PC-9 (cell line): ENCODE results near the gene ATG16L1. TPM values are rescaled to one million over a fixed set of nuclear protein-coding genes. Genes with fewer than 3 reads are reported as not detected.

ENCODE experiments used
- BruUV-seq: library from RNA; stranded (reverse); fragments of 400-500 nt; replicated peaks from 2 replicates; lab custom pipeline; 2021; lab: Mats Ljungman, UMichigan
- CTCF ChIA-PET: fragments of 300-600 bp; sonication (Branson Sonifier 250); formaldehyde crosslinking; loops from one replicate; lab custom pipeline; 2022; ENCODE audit warnings: antibody characterized with exemption; lab: Charles Lee
- POLR2A ChIA-PET: fragments of 300-600 bp; sonication (Branson Sonifier 250); formaldehyde crosslinking; loops from one replicate; lab custom pipeline; 2022; ENCODE audit warnings: antibody characterized with exemption; ENCODE audit not compliant: unreplicated experiment; lab: Charles Lee
- DNase-seq, 2 experiments: peaks; one replicate each; pipeline versions ENCODE4 v3.0.0 to v3.0.0-alpha.2; 2015 to 2022; ENCODE audit warnings: mixed read lengths in 1 of 2
- H2AFZ ChIP-seq: fragments of 200-600 bp; sonication (generic); 2 replicates; pipeline ENCODE4 v1.8.1; 2017; ENCODE audit warnings: antibody characterized with exemption
- H3F3A ChIP-seq: fragments of 200-600 bp; sonication (generic); 2 replicates; pipeline ENCODE4 v1.8.1; 2017; ENCODE audit warnings: antibody characterized with exemption, mild to moderate bottlenecking, low read depth; ENCODE audit not compliant: insufficient read depth
- H3K27ac ChIP-seq: fragments of 200-600 bp; sonication (generic); 2 replicates; pipeline ENCODE4 v1.6.1; 2016; ENCODE audit warnings: mixed run types
- H3K27me3 ChIP-seq: fragments of 200-600 bp; sonication (generic); 2 replicates; pipeline ENCODE4 v1.6.1; 2016; ENCODE audit warnings: low read depth, mixed run types; ENCODE audit not compliant: insufficient read depth
- H3K36me3 ChIP-seq: fragments of 200-600 bp; sonication (generic); 2 replicates; pipeline ENCODE4 v1.6.1; 2016; ENCODE audit warnings: low read depth, mixed run types
- H3K4me1 ChIP-seq: fragments of 200-600 bp; sonication (generic); replicated peaks from 2 replicates; pipeline ENCODE4 v1.6.1; 2016; ENCODE audit warnings: mixed run types; ENCODE audit not compliant: insufficient read depth
- H3K4me2 ChIP-seq: fragments of 200-600 bp; sonication (generic); 2 replicates; pipeline ENCODE4 v1.6.1; 2017; ENCODE audit warnings: mixed run types
- H3K4me3 ChIP-seq: fragments of 200-600 bp; sonication (generic); 2 replicates; pipeline ENCODE4 v1.6.1; 2016; ENCODE audit warnings: mixed run types
- H3K79me2 ChIP-seq: fragments of 200-600 bp; sonication (generic); 2 replicates; pipeline ENCODE4 v1.6.1; 2017; ENCODE audit warnings: low read depth, mixed run types
- H3K9me2 ChIP-seq: fragments of 200-600 bp; sonication (generic); 2 replicates; pipeline ENCODE4 v1.8.1; 2017; ENCODE audit warnings: mild to moderate bottlenecking; ENCODE audit not compliant: insufficient read depth
- H3K9me3 ChIP-seq: fragments of 200-600 bp; sonication (generic); 2 replicates; pipeline ENCODE4 v1.8.1; 2016; ENCODE audit warnings: low read depth; ENCODE audit not compliant: insufficient read depth
- H4K20me1 ChIP-seq: fragments of 200-600 bp; sonication (generic); 2 replicates; pipeline ENCODE4 v1.8.1; 2017; ENCODE audit not compliant: insufficient read depth
- CTCF ChIP-seq: fragments of 200-600 bp; sonication (generic); conservative IDR thresholded peaks from 2 replicates; pipeline ENCODE4 v1.6.1; 2017; ENCODE audit warnings: mixed run types, antibody characterized with exemption, mild to moderate bottlenecking, moderate library complexity
- EZH2 ChIP-seq: fragments of 200-600 bp; sonication (generic); IDR thresholded peaks from 2 replicates; pipeline ENCODE4 v1.8.0; 2017; ENCODE audit warnings: antibody characterized with exemption, low read depth
- intact Hi-C: fragments of 100-400 bp; cut with micrococcal nuclease; formaldehyde crosslinking; loops from one replicate; pipeline ENCODE4 v1.10.0; 2022; ENCODE audit not compliant: unreplicated experiment
- total RNA-seq: library from RNA; stranded (reverse); gene quantifications from 2 replicates; pipeline ENCODE4 v1.2.3, GENCODE V29; 2021

The ATG16L1 gene
- total RNA-seq, 1 experiment from 2014 or later = 55.7 TPM

GRCh38 chr2:233320470-233320869 lies 69.0 kb downstream of the ATG16L1 start:
- intact Hi-C loops = no loop called here
- H3K4me2 ChIP-seq = no peak overlapping the region
- ChIA-PET POLR2A (no interaction called here), CTCF (no interaction called here)
- H3K79me2 ChIP-seq = no peaks in the 10 kb centered on the region
- H3F3A ChIP-seq = no peaks in the 10 kb centered on the region
- no peaks in the 10 kb centered on the region for H3K4me1 ChIP-seq
- no peaks in the 10 kb centered on the region for H3K36me3 ChIP-seq
- no TSS peak for BruUV-seq
- peaks cover 11% of the 10 kb centered on the region; the same call in 1 of the 2 replicates for H3K27me3 ChIP-seq
- H3K9me2 ChIP-seq = no peaks in the 10 kb centered on the region
- TF ChIP-seq CTCF (no peak), EZH2 (no peak)
- no peak overlapping the region for H3K4me3 ChIP-seq
- no peaks in the 10 kb centered on the region for H3K9me3 ChIP-seq
- H3K27ac ChIP-seq = no peak overlapping the region
- no peak overlapping the region for H2AFZ ChIP-seq
- DNase-seq = no peak
- H4K20me1 ChIP-seq = no peaks in the 10 kb centered on the region

GRCh38 chr2:233321166-233321565 lies 69.7 kb downstream of the ATG16L1 start:
- no peaks in the 10 kb centered on the region for H3K9me2 ChIP-seq
- ChIA-PET POLR2A (no interaction called here), CTCF (no interaction called here)
- no peak for DNase-seq
- BruUV-seq = no TSS peak
- no peaks in the 10 kb centered on the region for H4K20me1 ChIP-seq
- no peaks in the 10 kb centered on the region for H3F3A ChIP-seq
- H3K27ac ChIP-seq = no peak overlapping the region
- H3K4me3 ChIP-seq = no peak overlapping the region
- no peaks in the 10 kb centered on the region for H3K79me2 ChIP-seq
- H3K36me3 ChIP-seq = no peaks in the 10 kb centered on the region
- intact Hi-C loops = no loop called here
- H2AFZ ChIP-seq = no peak overlapping the region
- no peaks in the 10 kb centered on the region for H3K4me1 ChIP-seq
- peaks cover 11% of the 10 kb centered on the region; the same call in 1 of the 2 replicates for H3K27me3 ChIP-seq
- TF ChIP-seq EZH2 (no peak), CTCF (no peak)
- no peaks in the 10 kb centered on the region for H3K9me3 ChIP-seq
- H3K4me2 ChIP-seq = no peak overlapping the region

- Histone ChIP-seq H4K20me1 (no peaks in the 10 kb centered on the region), H2AFZ (no peak overlapping the region), H3K4me3 (no peak overlapping the region), H3K27me3 (peaks cover 11% of the 10 kb centered on the region; the same call in 1 of the 2 replicates), H3F3A (no peaks in the 10 kb centered on the region), H3K79me2 (no peaks in the 10 kb centered on the region), H3K4me2 (no peak overlapping the region), H3K9me2 (no peaks in the 10 kb centered on the region), H3K9me3 (no peaks in the 10 kb centered on the region), H3K27ac (no peak overlapping the region), H3K36me3 (no peaks in the 10 kb centered on the region), H3K4me1 (no peaks in the 10 kb centered on the region)
- no TSS peak for BruUV-seq
- TF ChIP-seq EZH2 (no peak), CTCF (no peak)
- ChIA-PET CTCF (no interaction called here), POLR2A (no interaction called here)
- intact Hi-C loops = no loop called here
- no peak for DNase-seq
Observed at GRCh38 chr2:233323851-233324250, 72.4 kb downstream of the ATG16L1 start.
